SK-N-SH (cell line): Measurements from ENCODE around the gene TTC39C. TPM values are rescaled to one million over a fixed set of nuclear protein-coding genes. Genes with fewer than 3 reads are reported as not detected.

Source experiments
- CTCF ChIA-PET: fragments of 300-600, 350-600 bp; formaldehyde crosslinking; extraction: SDS; loops from one replicate; lab custom pipeline; 2021; lab: Yijun Ruan, JAX
- POLR2A ChIA-PET: fragments of 350-600 bp; sonication (Branson Sonifier 250); formaldehyde crosslinking; extraction: SDS; loops from one replicate; lab custom pipeline; 2020; ENCODE audit warnings: antibody characterized with exemption, inconsistent platforms; lab: Yijun Ruan, JAX
- DNase-seq: peaks from one replicate; pipeline ENCODE4 v3.0.0; 2012
- H2AFZ ChIP-seq: fragments of 200-600 bp; sonication (generic); 2 replicates; pipeline ENCODE4 v1.8.1; 2016; ENCODE audit warnings: antibody characterized with exemption, mild to moderate bottlenecking, low read depth
- H3F3A ChIP-seq: fragments of 200-600 bp; sonication (generic); replicated peaks from 2 replicates; pipeline ENCODE3; 2016; ENCODE audit warnings: antibody characterized with exemption, mild to moderate bottlenecking; ENCODE audit not compliant: insufficient read depth
- H3K27ac ChIP-seq, 2 experiments: fragments of 200-500 bp in 1 of 2; fragments of 200-600 bp in 1 of 2; sonication (Bioruptor generic) in 1 of 2; sonication (generic), shearing (Covaris generic) in 1 of 2; 2 replicates each; pipeline versions ENCODE4 v1.5.1 to v1.6.1; 2014 to 2016; ENCODE audit warnings: low read depth in 2 of 2, inconsistent platforms in 1 of 2, low read length in 1 of 2, mild to moderate bottlenecking in 1 of 2, mixed read lengths in 1 of 2
- H3K27me3 ChIP-seq: fragments of 200-600 bp; sonication (generic), shearing (Covaris generic); 2 replicates; pipeline ENCODE4 v1.6.1; 2016; ENCODE audit warnings: mixed run types; ENCODE audit not compliant: insufficient read depth
- H3K36me3 ChIP-seq, 2 experiments: fragments of 200-500 bp in 1 of 2; fragments of 200-600 bp in 1 of 2; sonication (Bioruptor generic) in 1 of 2; sonication (generic) in 1 of 2; replicated peaks in 1 of 2; 2 replicates each; pipeline versions ENCODE3 to v1.5.1; 2014 to 2016; ENCODE audit warnings: low read length in 1 of 2, mild to moderate bottlenecking in 1 of 2; ENCODE audit not compliant: insufficient read depth in 2 of 2, control insufficient read depth in 1 of 2
- H3K4me1 ChIP-seq, 2 experiments: fragments of 200-500 bp in 1 of 2; fragments of 200-600 bp in 1 of 2; sonication (Bioruptor generic) in 1 of 2; sonication (generic), shearing (Covaris generic) in 1 of 2; 2 replicates each; pipeline versions ENCODE4 v1.5.1 to v1.6.1; 2014 to 2016; ENCODE audit warnings: low read depth in 1 of 2, low read length in 1 of 2, mixed run types in 1 of 2; ENCODE audit not compliant: insufficient read depth in 2 of 2, control insufficient read depth in 1 of 2
- H3K4me2 ChIP-seq: fragments of 200-600 bp; sonication (generic), shearing (Covaris generic); 2 replicates; pipeline ENCODE4 v1.6.1; 2017; ENCODE audit warnings: mixed run types
- H3K4me3 ChIP-seq, 2 experiments: fragments of 200-500 bp in 1 of 2; fragments of 200-600 bp in 1 of 2; sonication (Bioruptor generic) in 1 of 2; sonication (generic), shearing (Covaris generic) in 1 of 2; 2 replicates each; pipeline versions ENCODE4 v1.5.1 to v1.8.1; 2014 to 2016; ENCODE audit warnings: low read depth in 2 of 2, inconsistent platforms in 1 of 2, low read length in 1 of 2, mild to moderate bottlenecking in 1 of 2, mixed read lengths in 1 of 2, moderate library complexity in 1 of 2
- H3K79me2 ChIP-seq: fragments of 200-600 bp; sonication (generic); 2 replicates; pipeline ENCODE4 v1.8.1; 2017; ENCODE audit warnings: mild to moderate bottlenecking; ENCODE audit not compliant: insufficient read depth
- H3K9ac ChIP-seq: fragments of 200-600 bp; sonication (generic); 2 replicates; pipeline ENCODE4 v1.6.1; 2017; ENCODE audit warnings: mixed run types
- H3K9me2 ChIP-seq: fragments of 200-600 bp; sonication (generic); 2 replicates; pipeline ENCODE4 v1.6.1; 2017; ENCODE audit warnings: mixed run types
- H3K9me3 ChIP-seq: fragments of 200-600 bp; sonication (generic); 2 replicates; pipeline ENCODE4 v1.6.1; 2017; ENCODE audit warnings: mixed run types, mild to moderate bottlenecking, moderate library complexity
- H4K20me1 ChIP-seq: fragments of 200-600 bp; sonication (generic); 2 replicates; pipeline ENCODE4 v1.6.1; 2017; ENCODE audit warnings: mild to moderate bottlenecking, mixed run types; ENCODE audit not compliant: insufficient read depth
- CHD2 ChIP-seq: fragments of 150-350 bp; IDR thresholded peaks from 2 replicates; pipeline ENCODE4 v1.6.1; 2018; ENCODE audit warnings: low read length; ENCODE audit not compliant: partially characterized antibody
- ELF1 ChIP-seq: IDR thresholded peaks from 2 replicates; pipeline ENCODE4 v1.4.0; 2012
- EP300 ChIP-seq, 2 experiments: IDR thresholded peaks; 2 replicates each; pipeline versions ENCODE4 v1.4.0 to v1.6.1; 2012; ENCODE audit warnings: borderline replicate concordance in 1 of 2, low read depth in 1 of 2, low read length in 1 of 2
- EZH2phosphoT487 ChIP-seq: fragments of 200-600 bp; sonication (generic); IDR thresholded peaks from 2 replicates; pipeline ENCODE4 v1.6.1; 2017; ENCODE audit warnings: low read depth, mixed run types, mild to moderate bottlenecking, antibody characterized with exemption, moderate library complexity, borderline replicate concordance
- FOSL2 ChIP-seq: IDR thresholded peaks from 2 replicates; pipeline ENCODE4 v1.4.0; 2012; ENCODE audit warnings: low read depth, mild to moderate bottlenecking, moderate library complexity, borderline replicate concordance
- FOXM1 ChIP-seq: IDR thresholded peaks from 2 replicates; pipeline ENCODE4 v1.4.0; 2012; ENCODE audit warnings: low read depth, mild to moderate bottlenecking
- GABPA ChIP-seq: IDR thresholded peaks from 2 replicates; pipeline ENCODE4 v1.4.0; 2012; ENCODE audit warnings: low read depth, mild to moderate bottlenecking
- GATA2 ChIP-seq: sonication (generic); formaldehyde crosslinking; IDR thresholded peaks from 2 replicates; pipeline ENCODE4 v1.5.0; 2020; ENCODE audit warnings: mild to moderate bottlenecking, missing genetic modification reagents
- MEF2A ChIP-seq: IDR thresholded peaks from 2 replicates; pipeline ENCODE4 v1.4.0; 2012; ENCODE audit warnings: low read depth, borderline replicate concordance
- NFIC ChIP-seq: IDR thresholded peaks from 2 replicates; pipeline ENCODE4 v1.4.0; 2012; ENCODE audit warnings: borderline replicate concordance
- NRF1 ChIP-seq: IDR thresholded peaks from 2 replicates; pipeline ENCODE4 v1.6.1; 2012; ENCODE audit warnings: low read depth, mild to moderate bottlenecking, low read length
- POLR2AphosphoS5 ChIP-seq: IDR thresholded peaks from 2 replicates; pipeline ENCODE4 v1.6.1; 2012; ENCODE audit warnings: low read depth, low read length
- RCOR1 ChIP-seq: fragments of 150-350 bp; IDR thresholded peaks from 2 replicates; pipeline ENCODE4 v1.6.1; 2017; ENCODE audit warnings: antibody characterized with exemption, low read length
- RFX5 ChIP-seq: IDR thresholded peaks from 2 replicates; pipeline ENCODE4 v1.6.1; 2012; ENCODE audit warnings: mild to moderate bottlenecking, improper control_type of control experiment, low read length
- TAF1 ChIP-seq: IDR thresholded peaks from 2 replicates; pipeline ENCODE4 v1.6.1; 2012; ENCODE audit warnings: low read depth, mild to moderate bottlenecking, low read length, moderate library complexity, borderline replicate concordance
- TCF12 ChIP-seq: IDR thresholded peaks from 2 replicates; pipeline ENCODE4 v1.4.0; 2012
- TEAD4 ChIP-seq: IDR thresholded peaks from 2 replicates; pipeline ENCODE4 v1.4.0; 2012; ENCODE audit warnings: mild to moderate bottlenecking, borderline replicate concordance; ENCODE audit not compliant: insufficient read depth
- YY1 ChIP-seq: IDR thresholded peaks from 2 replicates; pipeline ENCODE4 v1.4.0; 2012; ENCODE audit warnings: low read depth, mild to moderate bottlenecking
- ZBTB33 ChIP-seq: IDR thresholded peaks from 2 replicates; pipeline ENCODE4 v1.4.0; 2012; ENCODE audit warnings: low read depth, borderline replicate concordance
- WGBS: methylation state at CpG from one replicate; pipeline ENCODE4 v1.1.6; 2017; ENCODE audit warnings: low lambda C conversion rate; 5-methylcytosine and 5-hydroxymethylcytosine counted together
- polyA plus RNA-seq, 3 experiments: library from polyadenylated mRNA; depleted of rRNA; stranded (reverse); fragments of >200 nt; gene quantifications; 2 replicates each; pipeline ENCODE4 v1.2.3, GENCODE V29; 2012
- TF ChIP-seq, protein P1 (sequence below): IDR thresholded peaks from 2 replicates; pipeline ENCODE4 v1.6.1; 2012; ENCODE audit warnings: mild to moderate bottlenecking, low read depth, low read length, moderate library complexity
- TF ChIP-seq, protein P2 (sequence below): IDR thresholded peaks from 2 replicates; pipeline ENCODE4 v1.4.0; 2012; ENCODE audit warnings: low read depth

TTC39C gene
- polyA plus RNA-seq, 1 of the 3 experiments (the other 2 are of a cell fraction): 8.6 TPM

DNA sequence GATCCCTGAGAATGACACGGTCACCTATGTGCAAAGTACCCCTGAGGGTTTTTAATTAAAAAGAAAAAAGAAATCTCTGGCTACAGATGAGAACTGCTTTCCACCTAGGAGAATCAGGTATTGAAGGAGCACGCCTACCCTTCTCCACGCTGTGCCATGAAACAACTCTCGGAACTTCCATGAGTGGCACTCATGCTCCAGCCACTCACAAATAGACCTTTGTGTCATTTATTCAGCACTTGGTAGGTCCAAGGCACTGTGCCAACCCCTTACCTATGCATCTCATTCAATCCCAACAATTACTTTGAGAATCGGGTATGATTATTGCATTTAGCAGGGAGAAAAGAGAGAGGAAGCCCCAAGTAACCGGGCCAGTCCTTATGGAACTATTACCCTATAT, 44.9 kb upstream of the TTC39C start:
- Histone ChIP-seq H4K20me1 (no peaks in the 10 kb centered on the region), H3K4me1 (no peaks in the 10 kb centered on the region), H3K27ac (no peak overlapping the region), H3K9ac (no peak overlapping the region), H3K4me2 (no peak overlapping the region), H3K27me3 (no peaks in the 10 kb centered on the region), H3K9me2 (no peaks in the 10 kb centered on the region), H3K4me3 (no peak overlapping the region), H3K36me3 (no peaks in the 10 kb centered on the region), H2AFZ (no peak overlapping the region), H3K79me2 (no peaks in the 10 kb centered on the region), H3K9me3 (no peaks in the 10 kb centered on the region; the same call in 1 of the 2 replicates), H3F3A (no peaks in the 10 kb centered on the region)
- POLR2A ChIA-PET: no interaction called here
- CTCF ChIA-PET: interaction anchor here (0.8 kb wide), 1 partner anchor 149 kb away, joined by 3 read pairs; no protein-coding TSS in a partner anchor
- DNase-seq: no peak
- TF ChIP-seq TEAD4 (no peak), CHD2 (no peak), GATA2 (CRISPR knock-in tag) (no peak), MEF2A (no peak), FOSL2 (no peak)
- WGBS: 85% methylated on average over 6 of the region's 6 CpGs

DNA sequence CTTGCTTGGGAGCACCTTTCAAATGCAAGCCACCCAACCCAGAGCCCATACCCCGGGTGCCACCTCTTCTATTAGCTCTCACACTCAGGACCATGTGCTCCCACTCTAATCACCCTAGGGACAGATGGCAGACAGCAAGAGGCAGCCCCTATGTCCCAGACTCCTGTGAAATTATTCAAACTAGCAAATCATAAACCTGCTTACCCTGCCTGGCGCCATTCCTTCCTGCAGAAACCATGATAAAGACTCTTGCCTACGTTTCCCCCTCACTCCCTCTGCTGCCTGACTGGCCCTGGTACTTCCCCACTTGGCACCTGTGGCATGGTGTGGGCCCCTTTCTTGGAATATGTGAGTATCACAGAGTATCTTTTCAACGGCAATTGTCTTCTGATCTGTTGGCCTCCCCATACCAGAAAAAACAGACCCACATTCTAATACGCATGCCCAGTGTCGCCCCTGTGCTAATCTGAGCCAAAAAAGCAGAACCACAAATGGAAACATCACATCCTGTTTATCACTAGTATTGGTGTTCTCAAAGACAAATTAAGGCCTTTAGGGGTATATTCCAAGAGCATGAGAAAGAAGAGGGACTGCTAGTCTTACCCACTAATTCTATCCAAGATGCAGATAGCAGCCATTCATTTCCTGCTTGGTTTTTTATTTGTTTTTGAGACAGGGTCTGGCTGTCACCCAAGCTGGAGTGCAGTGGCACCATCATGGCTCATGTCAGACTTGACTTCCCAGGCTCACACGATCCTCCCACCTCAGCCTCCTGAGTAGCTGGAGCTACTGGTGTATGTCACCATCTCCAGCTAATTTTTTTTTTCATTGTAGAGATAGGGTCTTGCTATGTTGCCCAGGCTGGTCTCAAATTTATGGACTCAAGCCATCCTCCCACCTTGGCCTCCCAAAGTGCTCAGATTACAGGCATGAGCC, 44.1 kb upstream of the TTC39C start:
- no peak overlapping the region for H2AFZ ChIP-seq
- no peak overlapping the region for H3K9ac ChIP-seq
- POLR2A ChIA-PET: no interaction called here
- H3K4me1 ChIP-seq: no peaks in the 10 kb centered on the region
- no peak for DNase-seq
- H3K27ac ChIP-seq: no peak overlapping the region
- no peak overlapping the region for H3K4me2 ChIP-seq
- H3K9me3 ChIP-seq: no peaks in the 10 kb centered on the region; the same call in 1 of the 2 replicates
- H4K20me1 ChIP-seq: no peaks in the 10 kb centered on the region
- H3K4me3 ChIP-seq: no peak overlapping the region
- no peaks in the 10 kb centered on the region for H3K9me2 ChIP-seq
- 80% methylated on average over 7 of the region's 7 CpGs for WGBS
- CTCF ChIA-PET: interaction anchor here (0.8 to 1.4 kb wide), 3 partner anchors 14 to 148 kb away, joined by 3 read pairs; no protein-coding TSS in a partner anchor
- no peaks in the 10 kb centered on the region for H3K36me3 ChIP-seq
- H3K79me2 ChIP-seq: no peaks in the 10 kb centered on the region
- no peaks in the 10 kb centered on the region for H3F3A ChIP-seq
- no peaks in the 10 kb centered on the region for H3K27me3 ChIP-seq
- TF ChIP-seq, protein P1, sequence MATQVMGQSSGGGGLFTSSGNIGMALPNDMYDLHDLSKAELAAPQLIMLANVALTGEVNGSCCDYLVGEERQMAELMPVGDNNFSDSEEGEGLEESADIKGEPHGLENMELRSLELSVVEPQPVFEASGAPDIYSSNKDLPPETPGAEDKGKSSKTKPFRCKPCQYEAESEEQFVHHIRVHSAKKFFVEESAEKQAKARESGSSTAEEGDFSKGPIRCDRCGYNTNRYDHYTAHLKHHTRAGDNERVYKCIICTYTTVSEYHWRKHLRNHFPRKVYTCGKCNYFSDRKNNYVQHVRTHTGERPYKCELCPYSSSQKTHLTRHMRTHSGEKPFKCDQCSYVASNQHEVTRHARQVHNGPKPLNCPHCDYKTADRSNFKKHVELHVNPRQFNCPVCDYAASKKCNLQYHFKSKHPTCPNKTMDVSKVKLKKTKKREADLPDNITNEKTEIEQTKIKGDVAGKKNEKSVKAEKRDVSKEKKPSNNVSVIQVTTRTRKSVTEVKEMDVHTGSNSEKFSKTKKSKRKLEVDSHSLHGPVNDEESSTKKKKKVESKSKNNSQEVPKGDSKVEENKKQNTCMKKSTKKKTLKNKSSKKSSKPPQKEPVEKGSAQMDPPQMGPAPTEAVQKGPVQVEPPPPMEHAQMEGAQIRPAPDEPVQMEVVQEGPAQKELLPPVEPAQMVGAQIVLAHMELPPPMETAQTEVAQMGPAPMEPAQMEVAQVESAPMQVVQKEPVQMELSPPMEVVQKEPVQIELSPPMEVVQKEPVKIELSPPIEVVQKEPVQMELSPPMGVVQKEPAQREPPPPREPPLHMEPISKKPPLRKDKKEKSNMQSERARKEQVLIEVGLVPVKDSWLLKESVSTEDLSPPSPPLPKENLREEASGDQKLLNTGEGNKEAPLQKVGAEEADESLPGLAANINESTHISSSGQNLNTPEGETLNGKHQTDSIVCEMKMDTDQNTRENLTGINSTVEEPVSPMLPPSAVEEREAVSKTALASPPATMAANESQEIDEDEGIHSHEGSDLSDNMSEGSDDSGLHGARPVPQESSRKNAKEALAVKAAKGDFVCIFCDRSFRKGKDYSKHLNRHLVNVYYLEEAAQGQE: no peak
- TF ChIP-seq GABPA (no peak), TCF12 (no peak), TEAD4 (no peak), NRF1 (no peak), RFX5 (no peak), ZBTB33 (no peak), EP300 (IDR thresholded peaks at IDR 0.05; ENCODE audit: borderline replicate concordance in 1 of 2, low read depth in 1 of 2, low read length in 1 of 2) (no peak), ELF1 (no peak), POLR2AphosphoS5 (no peak), RCOR1 (no peak), EZH2phosphoT487 (no peak), NFIC (no peak), YY1 (no peak), FOXM1 (no peak), TAF1 (no peak)
- TF ChIP-seq, protein P2, sequence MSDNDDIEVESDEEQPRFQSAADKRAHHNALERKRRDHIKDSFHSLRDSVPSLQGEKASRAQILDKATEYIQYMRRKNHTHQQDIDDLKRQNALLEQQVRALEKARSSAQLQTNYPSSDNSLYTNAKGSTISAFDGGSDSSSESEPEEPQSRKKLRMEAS: no peak
